Caco-2 (cell line): ENCODE measurements around the gene ZNF316. TPM values are rescaled to one million over a fixed set of nuclear protein-coding genes. Genes with fewer than 3 reads are reported as not detected.
A peak's percentile ranks its signal among the peaks of the same experiment; 100 is the strongest.

Experiments used
- BruUV-seq: library from RNA; stranded (reverse); fragments of 400-500 nt; replicated peaks from 2 replicates; lab custom pipeline; 2021; lab: Mats Ljungman, UMichigan
- CTCF ChIA-PET: fragments of 300-600 bp; sonication (Branson Sonifier 250); formaldehyde crosslinking; loops from one replicate; lab custom pipeline; 2022; ENCODE audit warnings: antibody characterized with exemption; lab: Charles Lee
- POLR2A ChIA-PET: fragments of 300-600 bp; sonication (Branson Sonifier 250); formaldehyde crosslinking; loops from one replicate; lab custom pipeline; 2022; ENCODE audit warnings: antibody characterized with exemption; lab: Charles Lee
- DNase-seq, 2 experiments: peaks; one replicate each; pipeline versions ENCODE4 v3.0.0 to v3.0.0-alpha.2; 2020 to 2022
- H3K27me3 ChIP-seq: replicated peaks from 2 replicates; pipeline ENCODE4 v1.6.0; 2011; ENCODE audit warnings: low read length; ENCODE audit not compliant: control insufficient read depth, insufficient read depth
- H3K36me3 ChIP-seq: 2 replicates; pipeline ENCODE4 v1.5.1; 2011; ENCODE audit warnings: low read length; ENCODE audit not compliant: control insufficient read depth, insufficient read depth
- H3K4me1 ChIP-seq: fragments of 250-450 bp; sonication (Bioruptor Pico); 2 replicates; pipeline ENCODE4 v1.5.1; 2020; ENCODE audit warnings: mild to moderate bottlenecking
- H3K4me3 ChIP-seq: 2 replicates; pipeline ENCODE4 v1.5.1; 2011; ENCODE audit warnings: low read depth, mild to moderate bottlenecking, control low read depth, low read length
- H3K9me3 ChIP-seq: fragments of 250-450 bp; sonication (Bioruptor Pico); 2 replicates; pipeline ENCODE4 v1.5.1; 2020; ENCODE audit warnings: mild to moderate bottlenecking, moderate library complexity
- H3K27ac Mint-ChIP-seq: one replicate; pipeline ENCODE4 v1.8.0; 2022; ENCODE audit warnings: mixed read lengths; ENCODE audit not compliant: unreplicated experiment
- H3K27me3 Mint-ChIP-seq: one replicate; pipeline ENCODE4 v1.8.0; 2022; ENCODE audit warnings: mixed read lengths; ENCODE audit not compliant: insufficient read depth, unreplicated experiment
- H3K36me3 Mint-ChIP-seq: one replicate; pipeline ENCODE4 v1.8.0; 2022; ENCODE audit warnings: mild to moderate bottlenecking, mixed read lengths; ENCODE audit not compliant: insufficient read depth, unreplicated experiment
- H3K4me1 Mint-ChIP-seq: one replicate; pipeline ENCODE4 v1.8.0; 2022; ENCODE audit warnings: low read depth, mixed read lengths; ENCODE audit not compliant: unreplicated experiment
- H3K4me3 Mint-ChIP-seq: one replicate; pipeline ENCODE4 v1.8.0; 2022; ENCODE audit warnings: mild to moderate bottlenecking, moderate library complexity, mixed read lengths; ENCODE audit not compliant: unreplicated experiment
- H3K9me3 Mint-ChIP-seq: one replicate; pipeline ENCODE4 v1.8.0; 2022; ENCODE audit warnings: mixed read lengths; ENCODE audit not compliant: unreplicated experiment
- CTCF ChIP-seq, 2 experiments: fragments of 200-600 bp in 1 of 2; IDR thresholded peaks; 1 replicate in 1 of 2; 2 replicates in 1 of 2; pipeline versions ENCODE4 v1.5.1 to v1.8.0; 2011 to 2022; ENCODE audit warnings: antibody characterized with exemption in 1 of 2, control low read depth in 1 of 2, inconsistent platforms in 1 of 2, low read depth in 1 of 2, low read length in 1 of 2, mild to moderate bottlenecking in 1 of 2, moderate library complexity in 1 of 2; ENCODE audit not compliant: insufficient read depth in 1 of 2, severe bottlenecking in 1 of 2, unreplicated experiment in 1 of 2
- intact Hi-C: fragments of 100-400 bp; cut with micrococcal nuclease; formaldehyde crosslinking; loops from one replicate; pipeline ENCODE4 v1.10.0; 2022; ENCODE audit not compliant: unreplicated experiment
- total RNA-seq: library from RNA; stranded (reverse); gene quantifications from 2 replicates; pipeline ENCODE4 v1.2.3, GENCODE V29; 2022

The ZNF316 gene
- total RNA-seq, 1 experiment from 2014 or later: 34.3 TPM

DNA sequence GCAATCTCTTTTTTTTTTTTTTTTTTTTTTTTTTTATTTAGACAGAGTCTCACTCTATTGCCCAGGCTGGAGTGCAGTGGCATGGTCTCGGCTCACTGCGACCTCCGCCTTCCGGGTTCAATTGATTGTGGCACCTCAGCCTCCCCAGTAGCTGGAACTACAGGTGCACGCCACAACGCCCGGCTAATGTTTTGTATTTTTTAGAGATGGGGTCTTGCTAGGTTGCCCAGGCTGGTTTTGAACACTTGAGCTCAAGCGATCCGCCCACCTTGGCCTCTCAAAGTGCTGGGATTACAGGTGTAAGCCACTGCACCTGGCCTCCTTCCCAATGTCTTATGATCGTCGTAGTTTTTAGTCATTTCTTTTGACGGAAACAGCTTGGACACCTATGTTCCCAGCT lies 28.3 kb upstream of the ZNF316 start:
- no peaks in the 10 kb centered on the region for H3K9me3 ChIP-seq
- no peak overlapping the region for H3K4me3 Mint-ChIP-seq
- H3K27ac Mint-ChIP-seq: no peak overlapping the region
- intact Hi-C loops: no loop called here
- no peak for TF ChIP-seq CTCF (IDR thresholded peaks at IDR 0.05; ENCODE audit: insufficient read depth in 1 of 2, low read depth in 1 of 2, low read length in 1 of 2, severe bottlenecking in 1 of 2, unreplicated experiment in 1 of 2)
- no peaks in the 10 kb centered on the region for H3K27me3 ChIP-seq
- BruUV-seq: no TSS peak
- peaks cover 32% of the 10 kb centered on the region for H3K36me3 Mint-ChIP-seq
- no peaks in the 10 kb centered on the region for H3K27me3 Mint-ChIP-seq
- no peaks in the 10 kb centered on the region for H3K36me3 ChIP-seq
- H3K4me1 ChIP-seq: peaks cover 5% of the 10 kb centered on the region
- no peaks in the 10 kb centered on the region for H3K4me1 Mint-ChIP-seq
- no peaks in the 10 kb centered on the region for H3K9me3 Mint-ChIP-seq
- ChIA-PET CTCF (interaction anchor here (0.5 kb wide), 1 partner anchor 16 kb away, joined by 3 read pairs; no protein-coding TSS in a partner anchor), POLR2A (no interaction called here)
- DNase-seq: no peak
- H3K4me3 ChIP-seq: no peak overlapping the region

DNA sequence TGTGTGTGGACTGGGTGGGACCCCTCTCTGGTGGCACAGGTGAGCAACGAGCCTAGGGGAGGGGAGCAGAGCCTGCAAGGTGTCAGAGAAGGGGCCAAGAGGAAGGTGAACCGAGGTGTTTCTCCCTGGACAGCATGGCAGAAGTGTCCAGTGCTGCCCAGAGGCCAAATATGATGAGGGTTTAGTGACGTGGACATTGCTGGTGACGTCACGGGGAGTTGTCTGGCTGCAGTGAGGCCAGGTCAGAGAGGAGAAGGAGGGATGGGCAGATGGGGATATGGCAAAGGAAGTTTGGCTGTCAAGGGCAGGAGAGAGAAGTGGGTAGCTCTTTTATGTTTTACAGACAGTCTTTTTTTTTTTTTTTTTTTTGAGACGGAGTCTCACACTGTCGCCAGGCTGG lies 24.3 kb upstream of the ZNF316 start:
- no peak for DNase-seq
- no peak overlapping the region for H3K4me3 Mint-ChIP-seq
- H3K36me3 Mint-ChIP-seq: peaks cover 11% of the 10 kb centered on the region
- H3K4me3 ChIP-seq: no peak overlapping the region
- no peak overlapping the region for H3K27ac Mint-ChIP-seq
- no peaks in the 10 kb centered on the region for H3K27me3 ChIP-seq
- no peaks in the 10 kb centered on the region for H3K27me3 Mint-ChIP-seq
- ChIA-PET CTCF (no interaction called here), POLR2A (interaction anchor here (0.6 kb wide), 1 partner anchor 96 kb away, joined by 5 read pairs; no protein-coding TSS in a partner anchor)
- H3K9me3 ChIP-seq: no peaks in the 10 kb centered on the region
- peaks cover 16% of the 10 kb centered on the region for H3K4me1 ChIP-seq
- no TSS peak for BruUV-seq
- no peak for TF ChIP-seq CTCF (IDR thresholded peaks at IDR 0.05; ENCODE audit: insufficient read depth in 1 of 2, low read depth in 1 of 2, low read length in 1 of 2, severe bottlenecking in 1 of 2, unreplicated experiment in 1 of 2)
- H3K36me3 ChIP-seq: no peaks in the 10 kb centered on the region
- intact Hi-C loops: loop anchor here (10.0 kb wide), 1 partner anchor 322 kb away; no protein-coding TSS in a partner anchor
- H3K9me3 Mint-ChIP-seq: no peaks in the 10 kb centered on the region
- H3K4me1 Mint-ChIP-seq: no peaks in the 10 kb centered on the region

GRCh38 chr7:6613706-6614105 lies 23.4 kb upstream of the ZNF316 start:
- CTCF ChIA-PET: no interaction called here
- peak; percentile 53 to 71 for DNase-seq
- peaks cover 11% of the 10 kb centered on the region for H3K36me3 Mint-ChIP-seq
- H3K36me3 ChIP-seq: no peaks in the 10 kb centered on the region
- H3K9me3 ChIP-seq: no peaks in the 10 kb centered on the region
- no peaks in the 10 kb centered on the region for H3K27me3 Mint-ChIP-seq
- H3K4me3 Mint-ChIP-seq: peak overlapping the region; percentile 27
- H3K27me3 ChIP-seq: no peaks in the 10 kb centered on the region
- H3K27ac Mint-ChIP-seq: no peak overlapping the region
- H3K9me3 Mint-ChIP-seq: no peaks in the 10 kb centered on the region
- H3K4me1 ChIP-seq: peaks cover 16% of the 10 kb centered on the region
- POLR2A ChIA-PET: no interaction called here
- intact Hi-C loops: loop anchor here (10.0 kb wide), 1 partner anchor 321 kb away; no protein-coding TSS in a partner anchor
- no peak for TF ChIP-seq CTCF (IDR thresholded peaks at IDR 0.05; ENCODE audit: insufficient read depth in 1 of 2, low read depth in 1 of 2, low read length in 1 of 2, severe bottlenecking in 1 of 2, unreplicated experiment in 1 of 2)
- no peak overlapping the region for H3K4me3 ChIP-seq
- BruUV-seq: no TSS peak
- H3K4me1 Mint-ChIP-seq: no peaks in the 10 kb centered on the region
